NT2/D1 (cell line): ENCODE measurements around the gene KIF15.

Experiments used
- SUZ12 ChIP-seq: IDR thresholded peaks from 2 replicates; pipeline ENCODE4 v1.6.1; 2011; ENCODE audit not compliant: insufficient read length, insufficient read depth; ENCODE audit errors: extremely low read depth
- ZNF274 ChIP-seq: IDR thresholded peaks from 2 replicates; pipeline ENCODE4 v1.6.1; 2011; ENCODE audit warnings: mild to moderate bottlenecking, low read depth, low read length

GRCh38 chr3:44762690-44763089 is 1.1 kb downstream of the KIF15 start:
- no peak for TF ChIP-seq ZNF274
- TF ChIP-seq SUZ12, result no peak
